HG03045 (cell line): ENCODE results near the gene CPEB3.
"Not testable (repeated sequence)": the region's sequence is repeated elsewhere in the genome, so short reads cannot be mapped to it uniquely, and the experiment has no call there.

ENCODE experiments used
- ATAC-seq: cut with Tn5 transposase; IDR thresholded peaks from one replicate; pipeline ENCODE4 v1.9.1; 2021; ENCODE audit warnings: mild to moderate bottlenecking, moderate library complexity; ENCODE audit not compliant: unreplicated experiment

Gene CPEB3

DNA sequence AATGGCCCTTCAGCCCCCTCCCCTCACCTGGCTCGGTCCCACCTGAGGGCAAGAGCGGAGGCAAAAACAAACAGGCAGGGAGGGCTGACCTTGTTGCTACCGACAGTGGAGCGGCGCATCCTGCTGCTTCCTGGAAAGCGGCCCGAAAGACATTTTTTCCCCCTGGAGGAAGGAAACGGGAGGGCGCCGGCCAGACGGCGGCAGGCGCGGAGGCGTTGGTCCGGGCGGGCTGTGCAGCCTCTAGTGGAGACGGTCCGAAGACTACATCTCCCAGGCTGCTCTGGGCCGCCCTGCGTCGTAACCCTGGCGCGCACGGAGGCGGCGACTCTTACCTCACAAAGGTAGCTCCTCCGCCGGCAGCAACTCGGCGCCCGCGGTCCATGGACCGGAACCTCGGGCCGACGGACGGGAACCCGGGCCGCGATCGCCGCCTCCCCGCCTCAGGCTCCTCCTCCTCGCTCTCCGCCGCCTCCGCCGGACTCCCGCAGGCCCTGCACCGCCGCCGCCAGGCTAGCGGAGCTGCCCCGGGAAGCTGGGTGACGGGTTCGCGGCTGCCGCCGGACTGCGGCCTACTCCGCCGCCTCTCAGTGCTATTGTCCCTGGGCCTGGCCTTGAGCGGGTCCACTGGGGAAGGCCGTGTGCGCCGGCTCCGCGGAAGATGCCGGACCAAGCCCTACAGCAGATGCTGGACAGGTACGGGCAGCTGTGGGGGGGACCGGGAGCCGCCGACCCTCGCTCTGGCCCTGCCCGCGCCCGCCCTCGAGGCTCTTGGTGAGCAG is at the start of gene CPEB3, which contains the start of gene MARCHF5:
TSS of gene CPEB3 (minus strand) at position 242 of the 779 bp plus-strand sequence. CDS start 50,728 bp downstream, outside the sequence.
TSS of gene MARCHF5 (plus strand) at position 331 of the 779 bp plus-strand sequence. CDS start at position 659, 328 bp downstream.
- ATAC-seq: peak; percentile 98

DNA sequence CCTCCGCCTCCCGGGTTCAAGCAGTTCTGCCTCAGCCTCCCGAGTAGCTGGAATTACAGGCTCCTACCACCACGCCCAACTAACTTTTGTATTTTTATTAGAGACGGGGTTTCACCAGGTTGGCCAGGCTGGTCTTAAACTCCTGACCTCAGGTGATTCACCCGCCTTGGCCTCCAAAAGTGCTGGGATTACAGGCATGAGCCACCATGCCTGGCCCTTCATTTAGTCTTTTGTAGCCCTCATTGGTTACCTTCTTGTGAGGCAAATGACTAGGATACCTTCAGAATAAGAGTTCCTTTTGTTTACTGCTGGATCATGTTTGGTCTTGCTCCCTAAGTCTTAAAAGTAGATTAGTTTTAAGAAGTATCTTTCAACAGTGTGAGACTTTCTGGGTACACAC is 39.0 kb upstream of the CPEB3 start:
- ATAC-seq: not testable (repeated sequence)

DNA sequence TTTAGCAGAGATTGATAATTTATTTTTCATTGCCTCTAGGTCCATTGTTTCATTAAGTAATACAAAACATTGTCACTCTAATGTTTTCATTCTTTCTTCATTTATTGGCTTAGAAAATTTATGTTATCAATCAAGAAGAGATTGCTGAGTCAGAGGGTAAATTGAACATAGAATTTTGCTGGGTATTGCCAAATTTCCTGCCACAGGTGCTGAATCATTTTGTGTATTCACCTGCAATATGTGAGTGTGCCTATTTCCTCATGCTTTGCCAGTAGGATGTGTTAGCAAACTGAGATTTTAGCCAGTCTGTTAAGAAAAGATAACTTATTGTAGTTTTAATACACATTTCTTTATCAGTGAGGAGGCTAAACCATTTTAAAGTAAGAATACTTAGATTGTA is 38.1 kb upstream of the CPEB3 start:
- ATAC-seq: no peak

DNA sequence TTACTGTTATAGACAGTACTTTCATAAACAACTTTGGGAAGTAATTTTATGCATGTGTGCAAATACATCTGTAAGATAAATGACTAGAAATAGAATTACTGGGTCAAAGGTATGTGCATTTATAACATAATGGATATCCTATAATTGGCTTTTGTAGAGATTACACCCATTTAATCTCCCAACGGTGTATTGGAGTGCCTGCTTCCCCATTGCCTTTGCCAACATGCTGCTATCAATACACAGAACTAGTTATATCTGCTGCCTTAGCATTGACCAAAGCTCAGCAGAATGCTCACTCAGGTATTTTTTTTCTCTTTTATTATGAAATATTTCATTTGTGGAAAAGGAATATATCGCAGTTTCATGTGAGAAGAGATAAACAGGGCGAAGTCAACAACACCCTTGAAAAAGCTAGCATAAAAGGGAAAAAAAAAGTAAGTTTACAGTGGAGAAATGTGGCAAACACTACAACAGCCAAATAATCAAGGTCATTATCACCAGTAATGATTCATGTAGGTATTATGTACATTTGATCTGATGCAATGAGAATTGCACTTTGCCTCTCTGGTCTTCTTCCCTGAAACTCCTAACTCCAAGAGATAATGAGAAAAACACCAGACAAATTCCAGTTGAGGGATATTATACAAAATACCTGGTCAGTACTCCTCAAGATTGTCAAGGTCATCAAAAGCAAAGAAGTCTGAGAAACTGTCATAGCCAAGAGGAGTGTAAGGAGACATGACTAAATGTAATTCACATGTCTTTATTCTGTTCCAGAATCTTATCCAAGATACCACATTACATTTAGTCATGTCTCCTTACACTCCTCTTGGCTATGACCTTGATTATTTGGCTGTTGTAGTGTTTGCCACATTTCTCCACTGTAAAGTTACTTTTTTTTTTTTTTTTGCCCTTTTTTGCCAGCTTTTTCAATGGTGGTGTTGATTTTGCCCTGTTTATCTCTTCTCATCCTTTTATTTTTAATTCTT is 36.9 kb upstream of the CPEB3 start:
- no peak for ATAC-seq

DNA sequence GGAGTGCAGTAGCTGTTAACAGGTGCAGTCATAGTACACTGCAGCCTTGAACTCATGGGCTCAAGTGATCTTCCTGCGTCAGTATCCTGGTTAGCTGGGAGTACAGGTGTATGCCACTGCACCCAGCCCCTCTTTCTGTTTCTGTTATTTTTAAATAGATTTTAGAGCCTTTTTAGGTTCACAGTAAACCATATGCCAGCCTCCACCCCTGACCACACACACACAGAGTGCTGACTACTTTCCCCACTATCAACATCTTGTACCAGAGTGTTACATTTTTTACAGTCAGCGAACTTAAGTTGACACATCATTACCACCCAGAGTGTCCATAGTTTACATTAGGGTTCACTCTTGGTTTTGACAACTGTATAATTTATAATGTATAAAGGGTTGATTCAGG is 32.2 kb upstream of the CPEB3 start:
- no peak for ATAC-seq

DNA sequence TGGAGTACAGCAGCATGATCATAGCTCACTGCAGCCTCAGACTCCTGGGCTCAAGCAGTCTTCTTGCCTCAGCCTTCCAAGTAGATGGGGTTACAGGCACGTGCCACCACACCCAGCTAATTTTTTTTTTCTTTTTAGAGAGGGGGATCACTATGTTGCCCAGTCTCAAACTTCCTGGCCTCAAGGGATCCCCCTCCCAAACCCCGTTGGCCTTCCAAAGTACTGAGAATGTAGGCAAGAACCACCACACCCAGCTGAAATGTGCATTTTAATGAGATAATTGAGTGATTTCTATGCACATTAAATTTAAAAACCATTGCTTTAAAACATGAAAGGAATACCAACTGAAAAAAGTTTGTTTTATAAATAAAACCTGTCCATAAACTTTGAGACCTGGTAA is 25.7 kb upstream of the CPEB3 start:
- no peak for ATAC-seq

DNA sequence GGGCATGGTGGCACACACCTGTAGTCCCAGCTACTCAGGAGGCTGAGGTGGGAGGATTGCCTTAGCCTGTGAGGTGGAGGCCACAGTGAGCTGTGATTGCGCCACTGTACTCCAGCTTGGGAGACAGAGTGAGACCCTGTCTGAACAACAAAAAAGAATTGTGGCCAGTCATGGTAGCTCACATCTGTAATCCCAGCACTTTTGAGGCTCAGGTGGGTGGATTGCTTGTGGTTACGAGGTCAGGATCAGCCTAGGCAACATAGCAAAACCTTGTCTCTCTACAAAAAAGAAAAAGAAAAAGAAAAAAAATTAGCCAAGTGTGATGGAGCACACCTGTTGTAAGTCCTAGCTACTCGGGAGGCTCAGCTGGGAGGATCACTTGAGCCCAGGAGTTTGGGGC is 22.9 kb upstream of the CPEB3 start:
- ATAC-seq: no peak

DNA sequence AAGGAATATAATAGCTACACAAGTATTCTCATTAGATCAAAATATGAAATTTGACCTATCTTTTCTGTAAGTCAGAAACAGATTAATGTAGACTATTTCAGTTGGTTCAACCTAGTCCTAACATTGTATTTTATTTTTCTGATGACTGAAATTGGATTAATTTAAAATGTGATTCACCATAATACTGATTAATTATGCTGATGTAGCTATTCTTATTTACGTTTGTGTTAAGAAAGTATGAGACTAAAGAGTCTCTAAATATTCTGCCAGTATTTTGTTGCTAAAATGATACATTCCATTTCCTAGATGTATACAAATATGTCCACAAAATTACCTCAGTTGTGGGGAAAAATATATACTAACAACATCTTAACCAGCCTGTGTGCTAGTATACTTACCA is 18.4 kb upstream of the CPEB3 start:
- no peak for ATAC-seq

DNA sequence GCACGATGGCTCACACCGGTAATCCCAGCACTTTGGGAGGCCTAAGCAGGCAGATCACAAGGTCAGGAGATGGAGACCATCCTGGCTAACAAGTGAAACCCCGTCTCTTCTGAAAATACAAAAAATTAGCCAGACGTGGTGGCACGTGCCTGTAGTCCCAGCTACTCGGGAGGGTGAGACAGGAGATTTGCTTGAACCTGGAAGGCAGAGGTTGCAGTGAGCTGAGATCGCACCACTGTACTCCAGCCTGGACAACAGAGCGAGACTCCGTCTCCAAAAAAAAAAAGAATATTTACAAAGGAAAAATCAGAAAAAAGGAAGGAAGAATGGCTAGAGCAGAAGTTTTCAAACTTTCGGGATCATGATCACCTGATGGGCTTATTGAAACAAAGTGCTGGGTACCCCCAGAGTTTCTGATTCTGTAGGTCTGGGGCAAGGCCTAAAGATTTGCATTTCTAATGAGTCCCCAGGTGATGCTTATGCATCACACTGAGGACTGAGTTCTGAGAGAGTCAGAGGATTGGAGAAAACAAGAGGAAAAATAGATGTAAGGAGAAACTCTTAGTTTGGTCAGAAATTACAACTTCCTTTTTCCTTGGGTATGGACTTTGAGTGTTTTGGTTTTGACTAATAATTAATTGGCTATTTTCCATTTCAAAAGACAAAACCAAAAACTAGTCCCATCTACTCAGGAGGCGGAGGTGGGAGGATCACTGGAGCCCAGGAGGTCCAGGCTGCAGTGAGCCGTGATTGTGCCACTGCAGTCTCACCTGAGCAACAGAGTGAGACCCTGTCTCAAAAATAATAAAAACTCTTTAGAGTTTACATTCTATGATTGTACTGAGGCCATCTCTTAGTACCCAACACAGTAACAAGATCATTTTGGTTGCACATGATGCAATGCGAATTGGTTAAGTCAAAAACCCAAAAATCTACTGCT is 14.5 kb upstream of the CPEB3 start:
- no peak for ATAC-seq

DNA sequence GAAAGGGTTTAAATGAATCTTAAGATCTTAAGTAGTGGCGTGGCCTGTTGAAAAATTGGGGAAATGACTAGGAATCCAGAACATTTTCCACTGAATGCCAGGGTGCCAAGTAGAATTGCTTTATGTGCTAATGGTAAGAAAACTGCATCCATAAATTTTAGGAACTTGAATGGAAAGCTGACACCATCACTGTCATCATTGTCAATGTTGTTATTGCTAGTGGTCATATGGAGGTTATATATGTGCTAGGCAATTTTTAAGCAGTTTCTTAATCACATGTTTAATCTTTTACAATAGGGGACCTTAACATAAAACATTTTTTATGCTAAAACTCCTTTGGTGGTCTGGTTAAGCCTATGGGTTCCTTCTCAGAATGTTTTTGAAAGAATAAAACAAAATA is 13.2 kb upstream of the CPEB3 start:
- ATAC-seq: no peak

DNA sequence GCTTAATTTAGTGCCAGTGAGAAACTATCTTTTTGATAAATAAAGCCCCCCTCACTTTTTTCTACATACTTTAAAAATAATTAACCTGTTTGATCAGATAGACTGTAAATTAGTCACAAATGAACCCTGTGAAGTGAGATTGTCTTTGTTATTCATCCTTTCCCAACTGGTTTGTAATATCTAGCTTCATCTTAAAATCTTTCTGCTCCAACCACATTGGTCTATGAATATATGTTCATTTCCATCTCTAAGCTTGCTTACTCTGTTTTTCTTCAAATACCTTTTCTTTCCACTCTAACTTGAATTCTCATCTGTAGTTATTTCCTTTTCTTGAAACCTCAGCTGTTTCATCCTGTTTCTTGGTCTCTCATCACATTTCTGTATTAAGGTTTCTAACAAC is 12.2 kb upstream of the CPEB3 start:
- ATAC-seq: no peak

DNA sequence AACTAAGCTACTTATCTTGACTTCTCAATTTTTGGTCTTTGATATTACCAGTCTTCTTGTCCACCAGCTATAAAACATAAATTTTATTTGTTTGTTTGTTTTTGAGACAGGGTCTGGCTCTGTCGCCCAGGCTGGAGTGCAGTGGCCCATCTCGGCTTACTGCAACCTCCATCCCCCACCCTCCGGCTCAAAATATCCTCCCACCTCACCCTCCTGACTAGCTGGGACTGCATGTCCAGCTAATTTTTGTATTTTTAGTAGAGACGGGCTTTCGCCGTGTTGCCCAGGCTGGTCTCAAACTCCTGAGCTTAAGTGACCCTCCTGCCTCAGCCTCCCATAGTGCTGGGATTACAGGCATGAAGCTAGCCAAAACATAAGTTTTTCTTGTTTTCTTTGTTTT is 7.6 kb upstream of the CPEB3 start:
- no peak for ATAC-seq

DNA sequence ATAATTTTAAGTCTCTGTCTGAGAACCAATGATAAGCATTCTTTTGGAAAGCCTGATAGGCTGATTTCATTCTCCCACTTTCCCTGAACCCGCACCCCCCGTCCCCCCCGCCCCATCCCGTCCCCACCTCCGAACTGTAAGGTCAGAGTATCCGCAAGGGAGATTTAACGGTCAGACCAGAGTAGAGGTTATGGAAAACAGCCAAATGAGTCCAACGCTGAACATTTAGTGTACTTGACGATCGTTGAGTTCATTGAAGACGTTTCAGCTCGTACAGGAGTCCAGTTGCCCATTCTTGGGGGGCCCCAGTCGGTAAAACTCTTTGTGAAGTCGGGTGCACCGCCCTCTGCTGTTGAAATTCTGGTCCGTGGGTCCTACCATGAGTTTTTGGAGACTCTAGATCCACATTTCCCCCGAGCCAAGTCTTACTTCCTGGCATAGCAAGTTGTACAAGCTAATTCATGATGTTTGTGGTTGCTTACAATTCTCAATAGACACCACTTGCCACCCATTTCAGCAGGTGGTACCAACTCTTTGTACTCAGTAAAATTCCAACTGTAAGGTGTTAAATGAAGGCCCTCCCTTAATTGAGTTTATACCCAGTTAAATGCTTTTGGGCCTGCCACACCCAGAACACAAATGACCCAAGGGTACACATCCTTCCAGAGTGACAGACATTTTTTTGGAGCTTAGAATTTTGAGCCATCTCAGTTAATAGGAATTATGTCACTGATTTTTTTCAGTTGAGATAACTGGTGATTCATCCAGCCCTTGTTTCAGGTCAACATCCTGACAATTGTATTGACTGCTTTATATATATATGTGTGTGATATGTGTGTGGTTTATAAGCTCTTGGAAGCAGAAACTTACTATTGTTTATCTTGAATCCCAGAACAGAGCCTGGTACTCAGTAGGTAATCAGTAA is 1.3 kb upstream of the CPEB3 start:
- ATAC-seq: no peak

DNA sequence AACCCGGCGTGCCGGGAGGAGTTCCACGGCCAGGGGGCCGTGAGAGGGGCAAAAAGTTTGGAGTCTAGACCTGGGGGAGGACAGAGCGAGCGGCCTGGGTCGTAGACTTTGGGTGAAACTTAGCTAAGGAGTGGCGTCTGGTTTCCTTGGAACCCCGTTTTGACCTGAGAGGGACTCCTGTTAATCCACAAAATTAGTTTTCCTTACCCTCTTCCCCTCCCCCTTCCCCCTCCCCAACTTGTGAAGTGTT is 663 bp upstream of the CPEB3 start:
- no peak for ATAC-seq

DNA sequence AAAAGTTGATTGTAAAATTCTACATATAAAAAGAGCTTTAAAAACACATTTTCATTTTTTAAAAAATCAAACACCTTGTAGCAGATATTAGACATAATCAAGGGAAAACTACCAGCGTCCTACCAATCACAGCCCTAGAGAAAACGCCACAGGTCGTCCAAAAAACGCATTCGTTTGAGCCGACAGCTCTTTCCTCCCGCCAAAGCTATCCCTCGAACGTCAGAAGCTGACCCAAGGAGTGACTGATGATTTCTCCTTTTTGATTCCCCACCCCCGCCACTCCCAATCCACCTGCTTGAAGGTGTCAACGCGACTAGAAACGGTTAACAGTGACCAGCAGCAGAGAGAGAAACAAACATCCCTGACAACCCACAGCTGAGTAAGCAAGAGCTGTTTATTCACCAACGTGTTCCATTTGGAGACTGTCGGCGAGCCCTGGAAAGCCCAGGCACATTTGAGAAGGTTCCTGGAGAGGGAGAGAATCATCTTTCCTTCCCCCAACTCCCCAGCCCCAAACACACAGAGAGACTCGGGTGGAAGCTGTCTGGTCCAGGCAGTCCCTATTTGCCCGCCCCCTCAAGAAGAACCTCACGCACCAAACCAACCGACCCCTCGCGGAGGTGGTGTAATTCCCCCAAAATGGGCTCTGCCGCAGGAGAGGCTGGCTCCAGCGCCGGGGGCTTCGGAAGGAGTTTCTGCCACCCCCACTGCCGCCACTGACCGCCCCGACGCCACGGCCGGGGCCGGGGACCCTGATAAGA is 622 bp downstream of the CPEB3 start:
- peak; percentile 19 for ATAC-seq

DNA sequence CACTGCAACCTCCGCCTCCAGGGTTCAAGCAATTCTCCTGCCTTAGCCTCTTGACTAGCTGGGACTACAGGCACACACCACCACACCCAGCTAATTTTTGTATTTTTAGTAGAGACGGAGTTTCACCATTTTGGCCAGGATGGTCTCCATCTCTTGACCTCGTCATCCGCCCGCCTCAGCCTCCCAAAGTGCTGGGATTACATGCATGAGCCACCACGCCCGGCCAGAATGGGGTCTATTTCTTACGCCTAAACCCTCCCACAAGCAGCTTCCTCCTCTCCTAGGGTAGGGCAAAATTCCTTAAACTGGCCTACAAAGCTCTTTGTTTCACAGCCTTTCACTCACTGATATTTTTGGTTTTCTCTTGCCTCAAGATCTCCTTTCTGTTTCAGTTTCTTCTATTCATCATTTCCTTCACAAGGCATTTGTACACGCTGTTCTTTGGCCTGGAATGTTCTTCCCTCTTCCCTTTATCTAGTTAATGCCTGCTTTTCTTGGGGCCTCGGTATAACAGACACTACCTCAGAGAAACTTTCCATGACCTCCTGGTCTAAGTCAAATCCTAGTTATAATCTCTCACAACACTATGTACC is 6.7 kb downstream of the CPEB3 start:
- no peak for ATAC-seq

DNA sequence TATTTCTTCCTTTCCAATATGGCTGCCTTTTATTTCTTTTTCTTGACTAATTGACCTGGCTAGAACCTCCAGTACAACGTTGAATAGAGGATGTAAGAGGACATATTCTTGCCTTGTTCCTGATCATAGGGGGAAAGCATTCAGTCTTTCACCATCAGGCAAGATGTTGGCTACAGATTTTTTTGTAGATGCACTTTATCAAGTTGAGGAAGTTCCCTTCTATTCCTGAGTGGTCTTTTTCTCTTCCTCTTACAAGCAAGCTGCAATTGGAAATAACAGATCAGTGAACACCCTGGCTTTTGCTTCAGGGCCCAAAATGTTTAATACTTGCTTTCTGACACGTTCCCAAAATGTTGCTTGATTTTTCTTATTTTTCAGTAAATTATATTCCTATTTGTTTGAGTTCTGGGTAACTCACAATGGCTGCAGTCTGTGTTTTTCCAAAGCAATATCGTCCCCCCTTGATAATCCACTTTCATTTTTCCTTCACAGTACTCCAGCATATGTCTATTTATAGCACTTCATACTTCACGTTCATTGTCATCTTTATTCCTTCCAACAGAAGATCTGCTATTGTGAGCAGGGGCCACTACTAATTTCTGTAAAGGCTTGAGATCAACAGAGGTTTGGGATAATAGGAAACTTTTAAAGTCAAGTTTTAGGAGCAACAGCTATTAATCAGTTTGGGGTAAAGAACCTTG is 11.7 kb downstream of the CPEB3 start:
- ATAC-seq: no peak

DNA sequence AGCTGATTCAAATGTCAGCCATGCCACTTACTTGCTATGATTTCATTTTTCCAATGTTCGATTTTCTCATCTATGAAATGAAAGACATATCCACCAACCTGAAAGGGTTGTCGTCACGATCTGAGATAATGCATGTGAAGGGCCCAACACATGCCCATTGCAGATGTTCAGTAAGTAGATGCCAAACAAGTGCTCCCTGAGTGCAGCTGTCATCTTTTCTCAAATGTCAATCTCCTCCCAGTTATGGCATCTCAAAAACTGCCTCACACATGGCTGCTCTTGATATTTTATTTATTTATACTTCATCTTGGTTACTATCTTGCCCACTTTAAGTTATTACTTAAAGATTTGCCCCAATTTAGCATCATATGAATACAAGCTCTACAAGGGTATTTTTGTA is 16.8 kb downstream of the CPEB3 start:
- no peak for ATAC-seq
